OCI-LY3 (cell line): Measurements from ENCODE around the gene CREB3L2.

Source experiments
- H2AFZ ChIP-seq: fragments of 200-600, 300-600 bp; shearing (Covaris generic); 2 replicates; pipeline ENCODE4 v1.6.0; 2014; ENCODE audit warnings: antibody characterized with exemption, low read depth, low read length
- H3K27ac ChIP-seq: fragments of 200-600, 300-600 bp; sonication (generic); 2 replicates; pipeline ENCODE4 v1.5.1; 2014; ENCODE audit warnings: mild to moderate bottlenecking, low read length, moderate library complexity, mixed read lengths
- H3K27me3 ChIP-seq: fragments of 200-600, 300-600 bp; sonication (generic); 2 replicates; pipeline ENCODE4 v1.6.1; 2014; ENCODE audit warnings: low read depth, low read length, mixed read lengths
- H3K36me3 ChIP-seq: fragments of 200-600, 300-600 bp; sonication (generic); replicated peaks from 2 replicates; pipeline ENCODE3; 2014; ENCODE audit warnings: low read depth, low read length, mixed read lengths
- H3K4me1 ChIP-seq: fragments of 300-600, 200-600 bp; sonication (generic); 2 replicates; pipeline ENCODE4 v1.6.1; 2014; ENCODE audit warnings: low read length, mixed read lengths
- H3K4me2 ChIP-seq: fragments of 200-600, 300-600 bp; sonication (generic); 2 replicates; pipeline ENCODE4 v1.6.1; 2014; ENCODE audit warnings: low read length, mixed read lengths
- H3K4me3 ChIP-seq: fragments of 300-600, 200-600 bp; sonication (generic); 2 replicates; pipeline ENCODE4 v1.5.1; 2014; ENCODE audit warnings: antibody characterized with exemption, mild to moderate bottlenecking, low read length, moderate library complexity
- H3K79me2 ChIP-seq: fragments of 300-600, 200-600 bp; shearing (Covaris generic); 2 replicates; pipeline ENCODE4 v1.6.1; 2014; ENCODE audit warnings: mild to moderate bottlenecking, low read length, mixed read lengths
- H3K9ac ChIP-seq: fragments of 300-600, 200-600 bp; shearing (Covaris generic); 2 replicates; pipeline ENCODE4 v1.6.0; 2014; ENCODE audit warnings: mild to moderate bottlenecking, low read length, moderate library complexity
- H3K9me3 ChIP-seq: fragments of 200-600, 300-600 bp; shearing (Covaris generic); 2 replicates; pipeline ENCODE4 v1.6.1; 2014; ENCODE audit warnings: low read length, mixed read lengths; ENCODE audit not compliant: insufficient read depth
- H4K20me1 ChIP-seq: fragments of 200-600, 300-600 bp; sonication (generic); 2 replicates; pipeline ENCODE4 v1.6.1; 2016; ENCODE audit warnings: low read length, mixed read lengths; ENCODE audit not compliant: insufficient read depth
- CTCF ChIP-seq: fragments of 200-600, 300-600 bp; sonication (generic); IDR thresholded peaks from 2 replicates; pipeline ENCODE4 v1.5.1; 2014; ENCODE audit warnings: antibody characterized with exemption, low read length, low read depth
- EZH2phosphoT487 ChIP-seq: fragments of 200-600 bp; shearing (Covaris generic); IDR thresholded peaks from 2 replicates; pipeline ENCODE4 v1.6.1; 2018; ENCODE audit warnings: antibody characterized with exemption, mixed run types, low read depth

CREB3L2 gene

GRCh38 chr7:137996386-137996851, 5.5 kb downstream of the CREB3L2 start:
- no peak for TF ChIP-seq EZH2phosphoT487
- TF ChIP-seq CTCF, result no peak
- Histone ChIP-seq H3K27ac (no peak overlapping the region), H3K9ac (no peak overlapping the region), H3K79me2 (peaks cover 100% of the 10 kb centered on the region), H3K9me3 (no peaks in the 10 kb centered on the region), H2AFZ (no peak overlapping the region), H3K27me3 (no peaks in the 10 kb centered on the region), H3K36me3 (peaks cover 66% of the 10 kb centered on the region), H3K4me3 (no peak overlapping the region), H3K4me1 (peaks cover 71% of the 10 kb centered on the region), H4K20me1 (peaks cover 65% of the 10 kb centered on the region), H3K4me2 (peak overlapping the region; percentile 8; the same call in 1 of the 2 replicates)

GRCh38 chr7:137994216-137994615, 7.7 kb downstream of the CREB3L2 start:
- no peaks in the 10 kb centered on the region for H3K27me3 ChIP-seq
- no peak overlapping the region for H2AFZ ChIP-seq
- H3K79me2 ChIP-seq, result peaks cover 100% of the 10 kb centered on the region
- no peak overlapping the region for H3K4me3 ChIP-seq
- H3K27ac ChIP-seq, result peak overlapping the region; percentile 63; the same call in 1 of the 2 replicates
- H3K9me3 ChIP-seq, result no peaks in the 10 kb centered on the region
- H3K36me3 ChIP-seq, result peaks cover 54% of the 10 kb centered on the region
- H3K4me1 ChIP-seq, result peaks cover 85% of the 10 kb centered on the region
- H3K4me2 ChIP-seq, result peak overlapping the region; percentile 62; the same call in 1 of the 2 replicates
- peaks cover 68% of the 10 kb centered on the region for H4K20me1 ChIP-seq
- TF ChIP-seq CTCF (no peak), EZH2phosphoT487 (no peak)
- no peak overlapping the region for H3K9ac ChIP-seq

- peak overlapping the region; percentile 63 for H3K27ac ChIP-seq
- H3K9me3 ChIP-seq, result no peaks in the 10 kb centered on the region
- peak overlapping the region; percentile 62 for H3K4me2 ChIP-seq
- TF ChIP-seq EZH2phosphoT487 (no peak), CTCF (no peak)
- peaks cover 45% of the 10 kb centered on the region for H3K36me3 ChIP-seq
- peaks cover 63% of the 10 kb centered on the region for H4K20me1 ChIP-seq
- peak overlapping the region; percentile 20; the same call in 1 of the 2 replicates for H3K9ac ChIP-seq
- peak overlapping the region; percentile 43 for H3K4me3 ChIP-seq
- no peaks in the 10 kb centered on the region for H3K27me3 ChIP-seq
- peaks cover 100% of the 10 kb centered on the region for H3K79me2 ChIP-seq
- H3K4me1 ChIP-seq, result peaks cover 85% of the 10 kb centered on the region
- no peak overlapping the region for H2AFZ ChIP-seq
Measured at GRCh38 chr7:137993395-137993743, 8.5 kb downstream of the CREB3L2 start.

- H3K27ac ChIP-seq, result peak overlapping the region; percentile 63
- peaks cover 39% of the 10 kb centered on the region for H3K36me3 ChIP-seq
- peaks cover 100% of the 10 kb centered on the region for H3K79me2 ChIP-seq
- no peaks in the 10 kb centered on the region for H3K27me3 ChIP-seq
- peaks cover 85% of the 10 kb centered on the region for H3K4me1 ChIP-seq
- H2AFZ ChIP-seq, result no peak overlapping the region
- H3K9me3 ChIP-seq, result no peaks in the 10 kb centered on the region
- peak overlapping the region; percentile 43 for H3K4me3 ChIP-seq
- no peak for TF ChIP-seq EZH2phosphoT487
- H3K4me2 ChIP-seq, result peak overlapping the region; percentile 62
- peak overlapping the region; percentile 20; the same call in 1 of the 2 replicates for H3K9ac ChIP-seq
- peaks cover 57% of the 10 kb centered on the region for H4K20me1 ChIP-seq
Measured at GRCh38 chr7:137992550-137993394, 9.1 kb downstream of the CREB3L2 start.
